CD4-positive, alpha-beta T cell (primary cell): ENCODE results near the gene IL1RL2. TPM values are rescaled to one million over a fixed set of nuclear protein-coding genes. Genes with fewer than 3 reads are reported as not detected.

Experiments used
- ATAC-seq: fragments of 200-7000 bp; cut with Tn5 transposase; one replicate; pipeline ENCODE4 v1.10.0; 2022; ENCODE audit warnings: mild to moderate bottlenecking; ENCODE audit not compliant: poor library complexity
- CTCF ChIA-PET: fragments of 350-600 bp; sonication (Branson Sonifier 250); formaldehyde crosslinking; loops from one replicate; lab custom pipeline; 2021; ENCODE audit warnings: antibody characterized with exemption, inconsistent platforms; lab: Charles Lee
- POLR2A ChIA-PET: fragments of 350-600 bp; sonication (Branson Sonifier 250); formaldehyde crosslinking; loops from one replicate; lab custom pipeline; 2021; ENCODE audit warnings: antibody characterized with exemption, inconsistent platforms; lab: Charles Lee
- DNase-seq, 14 experiments: peaks; one replicate each; pipeline ENCODE4 v3.0.0-alpha.2; 2013 to 2020; ENCODE audit warnings: mixed read lengths in 2 of 14
- H3K27ac ChIP-seq, 2 donors: one replicate each; pipeline versions ENCODE4 v1.5.1 to v1.7.0; 2013; ENCODE audit warnings: low read length in 2 of 2, low read depth in 1 of 2, mild to moderate bottlenecking in 1 of 2
- H3K27me3 ChIP-seq, 2 experiments: 1 replicate in 1 of 2; 2 replicates in 1 of 2; pipeline versions ENCODE4 v1.6.1 to v1.7.0; 2013; ENCODE audit warnings: low read length in 2 of 2, control low read depth in 1 of 2, mild to moderate bottlenecking in 1 of 2, moderate library complexity in 1 of 2; ENCODE audit not compliant: insufficient read depth in 2 of 2, control insufficient read depth in 1 of 2
- H3K36me3 ChIP-seq: one replicate; pipeline ENCODE4 v1.6.1; 2013; ENCODE audit warnings: low read length, control low read depth; ENCODE audit not compliant: insufficient read depth
- H3K4me1 ChIP-seq: one replicate; pipeline ENCODE4 v1.6.1; 2013; ENCODE audit warnings: low read length, control low read depth; ENCODE audit not compliant: insufficient read depth
- H3K4me3 ChIP-seq: one replicate; pipeline ENCODE4 v1.5.1; 2013; ENCODE audit warnings: mild to moderate bottlenecking, low read length, moderate library complexity
- H3K9me3 ChIP-seq, 2 experiments: 1 replicate in 1 of 2; 2 replicates in 1 of 2; pipeline versions ENCODE4 v1.6.1 to v1.7.0; 2013; ENCODE audit warnings: low read length in 2 of 2, mild to moderate bottlenecking in 2 of 2, control low read depth in 1 of 2, moderate library complexity in 1 of 2; ENCODE audit not compliant: control insufficient read depth in 1 of 2, insufficient read depth in 1 of 2
- H3K27ac Mint-ChIP-seq: one replicate; pipeline ENCODE4 v1.8.0; 2020; ENCODE audit warnings: mixed read lengths
- H3K27me3 Mint-ChIP-seq: one replicate; pipeline ENCODE4 v1.8.0; 2021; ENCODE audit warnings: mixed read lengths
- H3K36me3 Mint-ChIP-seq: one replicate; pipeline ENCODE4 v1.8.0; 2021; ENCODE audit warnings: low read depth, mixed read lengths
- H3K4me1 Mint-ChIP-seq: one replicate; pipeline ENCODE4 v1.8.0; 2021; ENCODE audit warnings: low read depth, mixed read lengths
- H3K4me3 Mint-ChIP-seq: one replicate; pipeline ENCODE4 v1.8.0; 2020; ENCODE audit warnings: mild to moderate bottlenecking, mixed read lengths
- H3K9me3 Mint-ChIP-seq: one replicate; pipeline ENCODE4 v1.8.0; 2020; ENCODE audit warnings: mixed read lengths
- CTCF ChIP-seq: fragments of 200-600 bp; IDR thresholded peaks from one replicate; pipeline ENCODE4 v1.8.0; 2022; ENCODE audit warnings: antibody characterized with exemption, mild to moderate bottlenecking
- intact Hi-C, 2 experiments: fragments of 100-400 bp; cut with DNase I in 1 of 2; cut with micrococcal nuclease in 1 of 2; formaldehyde crosslinking; loops; one replicate each; pipeline versions ENCODE4 v1.15.1 to v1.9.0; 2023 to 2025; cut with DNase I, micrococcal nuclease
- total RNA-seq, 174 experiments: library from RNA in 2 of 174; stranded (reverse) in 2 of 174; gene quantifications; one replicate each; pipeline ENCODE4 v1.2.3 and lab custom pipeline; 2021 to 2026

IL1RL2 gene
- total RNA-seq, 2 experiments from 2014 or later, result not detected

GRCh38 chr2:102238778-102239177 lies 52.0 kb downstream of the IL1RL2 start:
- Mint-ChIP-seq H3K9me3 (no peaks in the 10 kb centered on the region), H3K36me3 (no peaks in the 10 kb centered on the region), H3K4me1 (peaks cover 9% of the 10 kb centered on the region), H3K27ac (no peak overlapping the region), H3K27me3 (no peaks in the 10 kb centered on the region), H3K4me3 (no peak overlapping the region)
- no peak for DNase-seq
- H3K27me3 ChIP-seq, result no peaks in the 10 kb centered on the region
- no peaks in the 10 kb centered on the region for H3K9me3 ChIP-seq
- H3K27ac ChIP-seq, result no peak overlapping the region
- no peaks in the 10 kb centered on the region for H3K36me3 ChIP-seq
- H3K4me1 ChIP-seq, result peaks cover 26% of the 10 kb centered on the region
- TF ChIP-seq CTCF, result no peak
- CTCF ChIA-PET, result interaction anchor here (3.2 kb wide), 1 partner anchor 13 kb away, joined by 29 read pairs; no protein-coding TSS in a partner anchor
- intact Hi-C loops, result loop anchor here in 1 of 2 experiments (2.0 to 5.0 kb wide), 2 partner anchors 52 to 356 kb away; partner anchors contain the start of gene IL1RL2
- POLR2A ChIA-PET, result no interaction called here
- ATAC-seq, result no peak
- H3K4me3 ChIP-seq, result no peak overlapping the region

GRCh38 chr2:102239344-102239743 lies 52.5 kb downstream of the IL1RL2 start:
- H3K27ac ChIP-seq, result no peak overlapping the region
- no peak for DNase-seq
- Mint-ChIP-seq H3K27me3 (no peaks in the 10 kb centered on the region), H3K9me3 (no peaks in the 10 kb centered on the region), H3K4me1 (peaks cover 9% of the 10 kb centered on the region), H3K27ac (no peak overlapping the region), H3K4me3 (no peak overlapping the region), H3K36me3 (no peaks in the 10 kb centered on the region)
- H3K4me3 ChIP-seq, result no peak overlapping the region
- no peak for ATAC-seq
- no peaks in the 10 kb centered on the region for H3K27me3 ChIP-seq
- no peak for TF ChIP-seq CTCF
- CTCF ChIA-PET, result interaction anchor here (1.8 to 3.2 kb wide), 3 partner anchors 12 to 214 kb away, joined by 7 to 29 read pairs (median 12); no protein-coding TSS in a partner anchor
- no peaks in the 10 kb centered on the region for H3K9me3 ChIP-seq
- intact Hi-C loops, result loop anchor here in 1 of 2 experiments (2.0 to 5.0 kb wide), 2 partner anchors 53 to 357 kb away; partner anchors contain the start of gene IL1RL2
- peaks cover 23% of the 10 kb centered on the region for H3K4me1 ChIP-seq
- POLR2A ChIA-PET, result interaction anchor here (1.0 to 2.3 kb wide), 3 partner anchors 12 to 235 kb away, joined by 3 to 10 read pairs (median 8); no protein-coding TSS in a partner anchor
- H3K36me3 ChIP-seq, result no peaks in the 10 kb centered on the region

GRCh38 chr2:102240640-102241370 lies 54.0 kb downstream of the IL1RL2 start:
- H3K4me1 Mint-ChIP-seq, result peaks cover 9% of the 10 kb centered on the region
- ChIA-PET CTCF (interaction anchor here (0.6 to 3.2 kb wide), 37 partner anchors 8 to 356 kb away, joined by 3 to 29 read pairs (median 4); partner anchors contain the start of genes IL18R1 and IL1RL2), POLR2A (interaction anchor here (0.6 to 2.3 kb wide), 12 partner anchors 10 to 357 kb away, joined by 3 to 10 read pairs (median 6); no protein-coding TSS in a partner anchor)
- H3K9me3 Mint-ChIP-seq, result no peaks in the 10 kb centered on the region
- H3K36me3 Mint-ChIP-seq, result no peaks in the 10 kb centered on the region
- no peak overlapping the region for H3K4me3 ChIP-seq
- intact Hi-C loops, result loop anchor here (1.0 to 5.0 kb wide), 5 partner anchors 54 to 822 kb away; partner anchors contain the start of gene IL1RL2 (in 1 of the 2)
- no peaks in the 10 kb centered on the region for H3K27me3 ChIP-seq
- ATAC-seq, result peak; percentile 94
- no peak overlapping the region for H3K27ac Mint-ChIP-seq
- no peak overlapping the region for H3K27ac ChIP-seq
- peak; percentile 74 to 93 (median 85) for DNase-seq
- H3K9me3 ChIP-seq, result no peaks in the 10 kb centered on the region
- H3K27me3 Mint-ChIP-seq, result no peaks in the 10 kb centered on the region
- H3K4me1 ChIP-seq, result peaks cover 21% of the 10 kb centered on the region
- TF ChIP-seq CTCF, result peak; percentile 93
- H3K4me3 Mint-ChIP-seq, result no peak overlapping the region
- no peaks in the 10 kb centered on the region for H3K36me3 ChIP-seq
